ENCODE measurements around the gene PRUNE2.

DNA sequence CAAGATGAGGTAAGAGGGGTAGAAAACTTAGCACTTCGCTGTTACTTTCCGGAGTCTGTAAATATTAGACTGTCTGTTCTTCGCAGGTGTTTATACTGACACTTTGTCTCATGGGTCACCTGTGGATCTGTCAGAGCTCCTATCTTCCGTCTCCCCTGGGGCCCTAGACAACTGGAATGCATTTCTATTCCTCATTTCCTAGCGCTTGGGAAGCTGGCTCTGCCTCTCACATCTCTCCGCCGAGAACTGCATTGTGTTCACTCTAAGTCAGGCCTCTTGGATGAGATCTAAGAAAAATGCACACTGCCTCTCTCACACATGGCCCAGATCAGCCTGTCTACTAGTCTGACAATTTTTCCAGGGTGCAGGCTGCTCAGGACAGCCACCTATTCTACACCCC lies 102.2 kb downstream of the PRUNE2 start:
- TF ChIP-seq CTCF (IDR thresholded peaks at IDR 0.05; ENCODE audit: insufficient read depth, low read length) (no peak), POLR2AphosphoS5 (IDR thresholded peaks at IDR 0.05; ENCODE audit: low read depth) (no peak)

Measured in HL-60 (cell line).